Activated B cell treated with CpG ODN at 0.5 μM for 24 hours (primary cell): ENCODE data around the gene MYBPH. TPM values are rescaled to one million over a fixed set of nuclear protein-coding genes. Genes with fewer than 3 reads are reported as not detected.

Experiments
- ATAC-seq: fragments of 200-7000 bp; cut with Tn5 transposase; one replicate; pipeline ENCODE4 v1.10.0; 2021; ENCODE audit warnings: low read depth, mild to moderate bottlenecking, moderate library complexity
- CTCF ChIA-PET: fragments of 350-600 bp; sonication (Branson Sonifier 250); formaldehyde crosslinking; loops from one replicate; lab custom pipeline; 2021; ENCODE audit warnings: antibody characterized with exemption; lab: Charles Lee
- POLR2A ChIA-PET: fragments of 350-600 bp; sonication (Branson Sonifier 250); formaldehyde crosslinking; loops from one replicate; lab custom pipeline; 2021; ENCODE audit warnings: antibody characterized with exemption; lab: Charles Lee
- DNase-seq: peaks from one replicate; pipeline ENCODE4 v3.0.0; 2022
- H3K27ac Mint-ChIP-seq: one replicate; pipeline ENCODE4 v1.8.0; 2020; ENCODE audit warnings: mixed read lengths
- H3K27me3 Mint-ChIP-seq: one replicate; pipeline ENCODE4 v1.8.0; 2021; ENCODE audit warnings: mixed read lengths
- H3K36me3 Mint-ChIP-seq: one replicate; pipeline ENCODE4 v1.8.0; 2021; ENCODE audit warnings: low read depth, mixed read lengths
- H3K4me1 Mint-ChIP-seq: one replicate; pipeline ENCODE4 v1.8.0; 2021; ENCODE audit warnings: mixed read lengths
- H3K4me3 Mint-ChIP-seq: one replicate; pipeline ENCODE4 v1.8.0; 2020; ENCODE audit warnings: mild to moderate bottlenecking, mixed read lengths
- H3K9me3 Mint-ChIP-seq: one replicate; pipeline ENCODE4 v1.8.0; 2020; ENCODE audit warnings: mixed read lengths
- intact Hi-C: fragments of 100-400 bp; cut with micrococcal nuclease; formaldehyde crosslinking; loops from one replicate; pipeline ENCODE4 v1.15.1; 2024
- total RNA-seq: library from RNA; stranded (reverse); gene quantifications from 2 replicates; pipeline ENCODE4 v1.2.3, GENCODE V29; 2022
- TF ChIP-seq, protein P1 (sequence below): fragments of 200-600 bp; IDR thresholded peaks from one replicate; pipeline ENCODE4 v1.8.0; 2022; ENCODE audit warnings: antibody characterized with exemption, mild to moderate bottlenecking

The MYBPH gene
- total RNA-seq, 1 donor from 2014 or later = not detected

DNA sequence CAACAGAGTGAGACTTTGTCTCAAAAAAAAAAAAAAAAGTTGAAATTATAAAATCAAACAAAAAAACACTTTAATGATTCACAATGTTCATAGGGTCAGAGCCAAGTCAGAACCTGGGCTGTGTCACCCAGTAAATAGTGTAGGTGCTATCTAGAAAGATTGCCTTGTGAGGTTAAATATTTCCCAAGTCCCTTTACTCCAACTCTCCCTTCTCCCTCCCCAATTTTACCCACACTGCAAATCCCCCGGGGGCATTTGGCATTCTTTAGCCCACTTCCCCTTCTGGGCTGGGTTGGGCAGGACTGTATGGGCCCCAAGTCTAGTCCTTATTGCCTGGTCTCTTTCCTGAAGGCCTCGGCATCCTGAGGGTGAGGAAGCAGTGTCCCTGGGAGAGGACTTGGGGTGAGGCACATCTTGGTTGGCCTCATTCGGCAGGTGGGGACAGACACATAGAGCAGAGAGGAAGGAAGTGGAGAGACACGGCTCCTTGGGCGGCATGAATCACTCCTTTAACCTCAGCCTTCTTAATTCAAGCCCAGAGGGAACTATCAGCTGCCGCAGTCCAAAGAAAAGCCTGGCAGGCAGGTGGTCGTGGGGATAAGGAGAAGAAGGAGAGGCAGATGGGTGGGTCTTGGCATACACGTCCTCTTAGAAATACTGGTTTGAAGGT, 39.9 kb downstream of the MYBPH start:
- no peak for DNase-seq

DNA sequence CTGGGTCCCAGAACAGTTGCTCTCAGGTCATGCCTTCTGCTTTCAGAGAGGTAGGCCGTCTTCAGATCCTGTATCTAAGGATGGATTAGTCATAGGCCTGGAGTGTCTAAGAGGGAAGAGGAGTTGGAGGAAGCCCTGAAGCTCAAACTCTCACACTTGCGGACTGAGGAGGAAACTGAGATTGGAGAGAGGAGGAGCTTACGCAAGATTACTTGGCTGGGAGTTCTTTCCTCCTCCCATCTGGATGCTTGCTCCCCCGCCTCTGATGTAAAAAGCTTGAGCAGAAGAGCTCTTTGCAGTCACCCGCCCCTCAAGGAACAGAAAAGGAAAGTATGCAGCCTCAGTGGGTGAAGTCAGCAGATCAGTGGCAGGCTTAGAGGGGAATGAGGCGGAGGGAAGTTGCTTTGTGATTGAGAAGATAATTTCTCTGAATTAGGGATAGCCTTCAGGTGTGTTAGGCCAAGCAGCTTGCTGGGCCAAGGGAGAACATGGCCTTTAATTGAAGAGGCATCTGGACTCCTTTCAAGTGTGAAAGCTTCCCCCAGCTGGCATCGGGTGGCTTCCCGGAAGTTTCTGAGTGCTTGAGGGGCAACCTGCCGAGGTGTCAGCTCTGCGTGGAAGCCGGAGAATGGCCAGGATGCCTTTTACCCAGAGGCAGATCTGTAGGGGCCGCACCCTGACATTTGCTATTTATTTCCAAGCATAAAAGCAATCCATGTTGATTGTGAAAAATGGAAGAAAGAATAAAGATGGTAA, 41.5 kb downstream of the MYBPH start:
- H3K27ac Mint-ChIP-seq = no peak overlapping the region
- TF ChIP-seq, protein P1, sequence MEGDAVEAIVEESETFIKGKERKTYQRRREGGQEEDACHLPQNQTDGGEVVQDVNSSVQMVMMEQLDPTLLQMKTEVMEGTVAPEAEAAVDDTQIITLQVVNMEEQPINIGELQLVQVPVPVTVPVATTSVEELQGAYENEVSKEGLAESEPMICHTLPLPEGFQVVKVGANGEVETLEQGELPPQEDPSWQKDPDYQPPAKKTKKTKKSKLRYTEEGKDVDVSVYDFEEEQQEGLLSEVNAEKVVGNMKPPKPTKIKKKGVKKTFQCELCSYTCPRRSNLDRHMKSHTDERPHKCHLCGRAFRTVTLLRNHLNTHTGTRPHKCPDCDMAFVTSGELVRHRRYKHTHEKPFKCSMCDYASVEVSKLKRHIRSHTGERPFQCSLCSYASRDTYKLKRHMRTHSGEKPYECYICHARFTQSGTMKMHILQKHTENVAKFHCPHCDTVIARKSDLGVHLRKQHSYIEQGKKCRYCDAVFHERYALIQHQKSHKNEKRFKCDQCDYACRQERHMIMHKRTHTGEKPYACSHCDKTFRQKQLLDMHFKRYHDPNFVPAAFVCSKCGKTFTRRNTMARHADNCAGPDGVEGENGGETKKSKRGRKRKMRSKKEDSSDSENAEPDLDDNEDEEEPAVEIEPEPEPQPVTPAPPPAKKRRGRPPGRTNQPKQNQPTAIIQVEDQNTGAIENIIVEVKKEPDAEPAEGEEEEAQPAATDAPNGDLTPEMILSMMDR = no peak
- POLR2A ChIA-PET = no interaction called here
- DNase-seq = no peak
- no peaks in the 10 kb centered on the region for H3K9me3 Mint-ChIP-seq
- H3K27me3 Mint-ChIP-seq = peaks cover 10% of the 10 kb centered on the region
- H3K36me3 Mint-ChIP-seq = no peaks in the 10 kb centered on the region
- H3K4me3 Mint-ChIP-seq = no peak overlapping the region
- peaks cover 7% of the 10 kb centered on the region for H3K4me1 Mint-ChIP-seq
- intact Hi-C loops = no loop called here
- ATAC-seq = no peak
- CTCF ChIA-PET = no interaction called here

More for the DNA sequence above, 39.9 kb downstream of the MYBPH start:
- Mint-ChIP-seq H3K27me3 (peaks cover 8% of the 10 kb centered on the region), H3K27ac (no peak overlapping the region), H3K4me3 (no peak overlapping the region), H3K4me1 (peaks cover 7% of the 10 kb centered on the region), H3K9me3 (no peaks in the 10 kb centered on the region), H3K36me3 (no peaks in the 10 kb centered on the region)
- ChIA-PET POLR2A (no interaction called here), CTCF (no interaction called here)
- TF ChIP-seq, protein P1 = no peak
- intact Hi-C loops = no loop called here
- peak; percentile 42 for ATAC-seq

DNA sequence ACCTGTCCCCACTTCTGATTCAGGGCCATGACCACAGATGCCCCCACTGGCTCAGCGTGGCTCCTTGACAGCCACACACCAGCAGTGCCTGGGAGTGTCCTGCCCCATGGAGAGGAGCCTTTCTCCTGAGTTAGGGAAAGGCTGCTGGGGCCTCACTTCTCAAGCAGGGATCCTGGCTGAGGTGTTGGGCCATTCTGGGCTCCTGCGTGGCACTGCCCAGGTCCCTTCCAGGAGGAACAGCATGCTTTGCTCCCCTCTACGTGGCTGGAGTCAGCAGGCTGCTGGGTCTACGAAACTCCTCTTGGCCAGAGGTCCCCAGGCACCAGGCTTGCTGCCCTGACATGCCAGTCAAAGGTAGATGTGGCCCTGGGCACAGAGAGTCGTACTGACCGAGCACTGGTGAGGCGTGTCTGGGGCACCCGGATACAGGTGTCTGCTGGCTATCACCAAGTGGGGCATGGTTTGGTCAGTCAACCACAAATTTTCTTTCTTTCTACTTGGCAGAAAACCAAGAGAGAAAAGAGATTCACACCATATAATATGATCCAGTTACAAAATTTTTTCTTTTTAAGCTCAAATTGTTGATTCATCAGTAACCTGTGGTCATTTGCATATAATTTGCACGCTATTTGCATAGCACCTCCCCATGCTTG, 44.0 kb downstream of the MYBPH start:
- POLR2A ChIA-PET = no interaction called here
- TF ChIP-seq, protein P1 = no peak
- H3K27me3 Mint-ChIP-seq = peaks cover 22% of the 10 kb centered on the region
- ATAC-seq (no peak), DNase-seq (no peak)
- CTCF ChIA-PET = no interaction called here
- no peak overlapping the region for H3K27ac Mint-ChIP-seq
- H3K4me3 Mint-ChIP-seq = no peak overlapping the region
- intact Hi-C loops = no loop called here
- H3K9me3 Mint-ChIP-seq = no peaks in the 10 kb centered on the region
- H3K36me3 Mint-ChIP-seq = no peaks in the 10 kb centered on the region
- peaks cover 21% of the 10 kb centered on the region for H3K4me1 Mint-ChIP-seq

DNA sequence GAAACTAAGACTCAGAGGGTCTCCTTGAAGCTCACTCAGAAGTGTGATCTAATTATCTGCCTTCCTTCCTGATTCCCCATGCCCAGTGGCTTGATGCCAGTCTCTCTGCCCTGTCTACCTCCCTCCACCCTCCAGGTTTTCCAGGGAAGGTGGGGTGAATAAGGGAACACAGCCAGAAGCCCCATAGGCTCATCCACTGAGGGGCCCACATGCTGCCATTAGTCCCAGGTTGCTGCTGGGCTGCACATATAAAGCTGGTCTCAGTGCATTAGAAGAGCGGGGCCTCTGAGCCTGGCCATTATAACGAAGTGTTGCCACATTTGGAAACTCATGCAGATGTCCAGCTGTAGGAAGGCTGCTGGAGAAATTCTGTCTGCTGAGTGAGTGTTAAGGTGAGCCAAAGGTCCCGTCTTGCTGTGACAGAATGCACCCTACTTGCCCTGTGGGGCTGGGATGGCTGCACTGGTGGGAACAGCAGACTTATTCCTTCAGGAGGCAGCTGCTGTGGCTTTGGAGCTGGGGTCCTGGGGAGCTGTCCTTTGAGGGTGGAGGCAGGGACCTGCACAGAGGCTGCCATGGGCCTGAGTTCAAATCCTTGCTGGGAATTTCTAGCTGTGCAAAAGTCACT, 45.2 kb downstream of the MYBPH start:
- Mint-ChIP-seq H3K4me3 (no peak overlapping the region), H3K27ac (no peak overlapping the region), H3K27me3 (peaks cover 31% of the 10 kb centered on the region), H3K4me1 (peaks cover 16% of the 10 kb centered on the region), H3K36me3 (no peaks in the 10 kb centered on the region), H3K9me3 (no peaks in the 10 kb centered on the region)
- ATAC-seq = no peak
- TF ChIP-seq, protein P1 = no peak
- POLR2A ChIA-PET = no interaction called here
- CTCF ChIA-PET = no interaction called here
- intact Hi-C loops = no loop called here
- no peak for DNase-seq
